Erythroblast (primary cell): Measurements from ENCODE around the gene JADE1.

Experiments used
- GATA1 ChIP-seq: IDR thresholded peaks from 2 replicates; pipeline ENCODE4 v1.6.1; 2011; ENCODE audit warnings: low read depth, mild to moderate bottlenecking, control low read depth, low read length, moderate library complexity
- POLR2A ChIP-seq: IDR thresholded peaks from 2 replicates; pipeline ENCODE4 v1.6.1; 2011; ENCODE audit warnings: mild to moderate bottlenecking, low read length

DNA sequence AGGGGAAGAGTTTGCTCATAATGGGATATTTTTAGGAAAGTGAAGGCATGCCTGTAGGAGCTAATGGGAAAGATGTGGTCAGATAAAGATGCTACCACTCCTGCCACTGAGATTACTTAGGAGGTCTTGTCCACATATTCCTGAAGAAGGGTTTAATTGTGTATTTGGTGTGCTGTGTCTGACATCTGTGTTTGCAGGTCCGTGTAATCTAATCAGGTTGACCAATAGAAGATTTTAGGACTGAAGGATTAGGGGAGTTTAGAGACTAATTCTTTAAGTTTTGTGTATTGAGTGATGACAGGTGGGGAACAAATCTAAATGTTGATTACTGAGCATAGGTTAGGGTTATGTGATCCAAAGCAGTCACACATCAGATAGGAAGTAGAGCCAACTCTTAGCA is 57.2 kb downstream of the JADE1 start:
- TF ChIP-seq POLR2A = no peak
- TF ChIP-seq GATA1 = no peak
